IMR-90 (cell line): ENCODE results near the gene PLCB4. TPM values are rescaled to one million over a fixed set of nuclear protein-coding genes. Genes with fewer than 3 reads are reported as not detected.

Source experiments
- ATAC-seq: fragments of 200-7000 bp; cut with Tn5 transposase; 2 replicates; pipeline ENCODE4 v1.9.1; 2020; ENCODE audit warnings: low read depth, mild to moderate bottlenecking, moderate library complexity
- BruUV-seq: library from RNA; stranded (reverse); fragments of 400-500 nt; replicated peaks from 2 replicates; lab custom pipeline; 2021; lab: Mats Ljungman, UMichigan
- CTCF ChIA-PET: fragments of 300-600 bp; formaldehyde crosslinking; extraction: SDS; loops from one replicate; lab custom pipeline; 2021; ENCODE audit warnings: antibody characterized with exemption; lab: Yijun Ruan, JAX
- POLR2A ChIA-PET: fragments of 300-600 bp; sonication (Branson Sonifier 250); formaldehyde crosslinking; loops from one replicate; lab custom pipeline; 2022; ENCODE audit warnings: antibody characterized with exemption; ENCODE audit not compliant: unreplicated experiment; lab: Charles Lee
- DNase-seq: peaks from one replicate; pipeline ENCODE4 v3.0.0; 2013
- H2AFZ ChIP-seq: replicated peaks from 2 replicates; pipeline ENCODE3; 2013; ENCODE audit warnings: low read length, mild to moderate bottlenecking; ENCODE audit not compliant: poor library complexity
- H2AK5ac ChIP-seq: 2 replicates; pipeline ENCODE4 v1.6.1; 2013; ENCODE audit warnings: low read depth, low read length, inconsistent platforms
- H2AK9ac ChIP-seq: replicated peaks from 2 replicates; pipeline ENCODE3; 2013; ENCODE audit warnings: mild to moderate bottlenecking, low read depth, low read length, moderate library complexity; ENCODE audit not compliant: poor library complexity
- H2BK120ac ChIP-seq: 2 replicates; pipeline ENCODE4 v1.6.1; 2013; ENCODE audit warnings: low read depth, low read length, inconsistent platforms
- H2BK15ac ChIP-seq: 3 replicates; pipeline ENCODE4 v1.6.1; 2013; ENCODE audit warnings: low read depth, low read length, inconsistent platforms
- H2BK20ac ChIP-seq: 2 replicates; pipeline ENCODE4 v1.6.1; 2013; ENCODE audit warnings: low read depth, mild to moderate bottlenecking, inconsistent platforms, low read length, moderate library complexity
- H2BK5ac ChIP-seq: 2 replicates; pipeline ENCODE4 v1.6.1; 2013; ENCODE audit warnings: mild to moderate bottlenecking, low read depth, low read length, inconsistent platforms; ENCODE audit not compliant: poor library complexity, severe bottlenecking
- H3K14ac ChIP-seq: replicated peaks from 2 replicates; pipeline ENCODE4 v1.6.1; 2013; ENCODE audit warnings: low read depth, low read length, inconsistent platforms
- H3K18ac ChIP-seq: 2 replicates; pipeline ENCODE4 v1.6.1; 2013; ENCODE audit warnings: low read depth, low read length, control low read depth
- H3K23ac ChIP-seq: 2 replicates; pipeline ENCODE4 v1.6.1; 2013; ENCODE audit warnings: low read depth, low read length, inconsistent platforms
- H3K27ac ChIP-seq: 2 replicates; pipeline ENCODE4 v1.5.1; 2013; ENCODE audit warnings: mild to moderate bottlenecking, control low read depth, low read length; ENCODE audit not compliant: insufficient read depth
- H3K27me3 ChIP-seq: 2 replicates; pipeline ENCODE4 v1.6.1; 2013; ENCODE audit warnings: low read length; ENCODE audit not compliant: control insufficient read depth, insufficient read depth
- H3K36me3 ChIP-seq: 2 replicates; pipeline ENCODE4 v1.6.1; 2013; ENCODE audit warnings: low read length, mixed read lengths; ENCODE audit not compliant: control insufficient read depth, insufficient read depth
- H3K4ac ChIP-seq: 2 replicates; pipeline ENCODE4 v1.6.1; 2013; ENCODE audit warnings: low read depth, low read length, inconsistent platforms
- H3K4me1 ChIP-seq: 2 replicates; pipeline ENCODE4 v1.6.1; 2013; ENCODE audit warnings: low read length, mixed read lengths; ENCODE audit not compliant: control insufficient read depth, insufficient read depth
- H3K4me2 ChIP-seq: 2 replicates; pipeline ENCODE4 v1.6.1; 2013; ENCODE audit warnings: low read depth, mild to moderate bottlenecking, control low read depth, low read length, moderate library complexity
- H3K4me3 ChIP-seq: 2 replicates; pipeline ENCODE4 v1.5.1; 2013; ENCODE audit warnings: low read depth, mild to moderate bottlenecking, control low read depth, low read length, moderate library complexity; ENCODE audit not compliant: insufficient read depth
- H3K56ac ChIP-seq: 2 replicates; pipeline ENCODE4 v1.6.1; 2013; ENCODE audit warnings: low read length, inconsistent platforms; ENCODE audit not compliant: insufficient read depth; ENCODE audit errors: extremely low read depth
- H3K79me1 ChIP-seq, 2 experiments: 2 replicates each; pipeline ENCODE4 v1.6.1; 2013; ENCODE audit warnings: low read length in 2 of 2, inconsistent platforms in 1 of 2, low read depth in 1 of 2
- H3K9ac ChIP-seq: 2 replicates; pipeline ENCODE4 v1.6.1; 2013; ENCODE audit warnings: low read depth, low read length, control low read depth
- H3K9me1 ChIP-seq: 2 replicates; pipeline ENCODE4 v1.6.1; 2013; ENCODE audit warnings: low read length, inconsistent platforms; ENCODE audit not compliant: insufficient read depth
- H3K9me3 ChIP-seq: 2 replicates; pipeline ENCODE4 v1.6.1; 2013; ENCODE audit warnings: low read length; ENCODE audit not compliant: control insufficient read depth, insufficient read depth
- H4K20me1 ChIP-seq: 2 replicates; pipeline ENCODE4 v1.6.1; 2013; ENCODE audit warnings: low read length, inconsistent platforms; ENCODE audit not compliant: insufficient read depth
- H4K5ac ChIP-seq: 2 replicates; pipeline ENCODE4 v1.6.1; 2013; ENCODE audit warnings: mild to moderate bottlenecking, low read depth, low read length, control low read depth
- H4K8ac ChIP-seq, 2 experiments: 2 replicates each; pipeline ENCODE4 v1.6.1; 2013; ENCODE audit warnings: low read depth in 2 of 2, low read length in 2 of 2, control low read depth in 1 of 2, inconsistent platforms in 1 of 2
- H4K91ac ChIP-seq: 2 replicates; pipeline ENCODE4 v1.6.1; 2013; ENCODE audit warnings: low read depth, low read length, inconsistent platforms; ENCODE audit not compliant: insufficient read depth
- BHLHE40 ChIP-seq: fragments of 150-350 bp; IDR thresholded peaks from 2 replicates; pipeline ENCODE4 v1.6.1; 2016; ENCODE audit warnings: mild to moderate bottlenecking, low read depth, low read length
- CEBPB ChIP-seq: IDR thresholded peaks from 2 replicates; pipeline ENCODE4 v1.6.1; 2012; ENCODE audit warnings: low read depth, low read length, improper control_type of control experiment
- POLR2A ChIP-seq: IDR thresholded peaks from 2 replicates; pipeline ENCODE4 v1.6.1; 2012; ENCODE audit warnings: mild to moderate bottlenecking, low read depth, low read length
- RAD21 ChIP-seq: IDR thresholded peaks from 2 replicates; pipeline ENCODE4 v1.6.1; 2012; ENCODE audit warnings: low read length, improper control_type of control experiment
- WGBS, 2 experiments: methylation state at CpG; one replicate each; pipeline versions ENCODE4 v1.1.5 to v1.1.7; 2013; ENCODE audit warnings: missing lambda C conversion rate in 2 of 2; ENCODE audit not compliant: insufficient read length in 1 of 2; ENCODE audit errors: extremely low coverage in 2 of 2; 5-methylcytosine and 5-hydroxymethylcytosine counted together
- dilution Hi-C: fragments of 300-500 bp; cut with HindIII; formaldehyde crosslinking; loops from one replicate; pipeline ENCODE4 v1.14.3; 2018; ENCODE audit warnings: low sequenced_read_pairs; ENCODE audit not compliant: unreplicated experiment
- in situ Hi-C: fragments of 300-500 bp; cut with MboI; formaldehyde crosslinking; loops from 3 replicates; pipeline ENCODE4 v1.14.3; 2019; ENCODE audit warnings: low sequenced_read_pairs, inconsistent platforms, mixed read lengths
- intact Hi-C: fragments of 100-400 bp; cut with micrococcal nuclease; formaldehyde crosslinking; loops from 2 replicates; pipeline ENCODE4 v1.10.0; 2022
- polyA plus RNA-seq, 3 experiments: library from polyadenylated mRNA; depleted of rRNA; stranded (reverse); fragments of >200 nt; gene quantifications; 2 replicates each; pipeline ENCODE4 v1.2.3, GENCODE V29; 2012; ENCODE audit warnings: low replicate concordance in 1 of 3
- total RNA-seq: library from RNA; depleted of rRNA; stranded (reverse); fragments of >200 nt; gene quantifications from 2 replicates; pipeline ENCODE4 v1.2.3, GENCODE V29; 2012

Gene PLCB4
- total and polyA plus RNA-seq, 2 of the 4 experiments (the other 2 are of a cell fraction): 12.5 to 24.0 TPM

DNA sequence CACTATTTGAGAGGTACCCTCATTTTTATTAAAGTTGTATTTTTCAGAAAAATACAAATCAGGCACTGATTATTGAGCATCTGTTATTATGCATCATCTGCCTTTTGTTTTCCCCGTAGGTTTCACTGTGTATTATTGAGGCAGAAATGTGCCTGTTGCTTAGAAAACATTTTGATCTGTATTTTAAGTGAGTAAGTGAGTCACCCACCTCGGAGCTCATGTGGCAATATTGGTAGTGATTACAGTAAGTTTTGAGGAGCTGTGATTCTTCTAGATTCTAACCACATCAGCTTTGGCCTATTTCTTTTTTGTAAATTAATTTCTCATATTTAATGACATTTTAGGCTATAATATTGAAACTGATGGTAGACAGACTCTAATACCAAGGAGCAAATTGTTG, 385.9 kb downstream of the PLCB4 start:
- Histone ChIP-seq H3K23ac (no peak overlapping the region), H2AK5ac (no peak overlapping the region), H3K27me3 (no peaks in the 10 kb centered on the region), H2AFZ (no peak overlapping the region), H3K27ac (no peak overlapping the region), H4K8ac (no peak overlapping the region), H3K4me2 (no peak overlapping the region), H2BK15ac (no peak overlapping the region), H3K14ac (no peak overlapping the region), H3K79me1 (no peaks in the 10 kb centered on the region), H3K56ac (no peak overlapping the region), H4K5ac (no peak overlapping the region), H3K9me3 (no peaks in the 10 kb centered on the region), H4K91ac (no peak overlapping the region), H4K20me1 (no peaks in the 10 kb centered on the region), H3K4me1 (peaks cover 3% of the 10 kb centered on the region; the same call in 1 of the 2 replicates), H2BK120ac (no peak overlapping the region), H3K36me3 (peaks cover 14% of the 10 kb centered on the region), H3K4ac (no peak overlapping the region), H2BK5ac (no peak overlapping the region), H3K9me1 (peaks cover 5% of the 10 kb centered on the region; the same call in 1 of the 2 replicates), H3K4me3 (no peak overlapping the region), H3K18ac (no peak overlapping the region), H2BK20ac (no peak overlapping the region), H2AK9ac (no peak overlapping the region), H3K9ac (no peak overlapping the region)
- in situ Hi-C loops: no loop called here
- ChIA-PET POLR2A (no interaction called here), CTCF (no interaction called here)
- BruUV-seq: no TSS peak
- intact Hi-C loops: no loop called here
- WGBS, 2 experiments: no CpG with 5 or more reads among the region's 2 CpGs
- TF ChIP-seq RAD21 (no peak), POLR2A (no peak), BHLHE40 (no peak), CEBPB (peak; percentile 42)
- ATAC-seq (no peak; the same call in 1 of the 2 replicates), DNase-seq (peak; percentile 26)
- dilution Hi-C loops: no loop called here
